Subcutaneous adipose tissue (tissue), 4 donors: ENCODE results near the gene FRMPD4. TPM values are rescaled to one million over a fixed set of nuclear protein-coding genes. Genes with fewer than 3 reads are reported as not detected.

Source experiments
- total RNA-seq, 4 donors: library from RNA; depleted of rRNA; stranded (reverse); fragments of >200 nt; gene quantifications; one replicate each; pipeline ENCODE4 v1.1.0, GENCODE V29; 2016
- TF ChIP-seq, protein P1 (sequence below): fragments of 450-650 bp; IDR thresholded peaks from one replicate; pipeline ENCODE4 v1.5.1; 2016; ENCODE audit warnings: low read depth, mild to moderate bottlenecking, control low read depth, antibody characterized with exemption, moderate library complexity

Gene FRMPD4
- total RNA-seq, 4 donors from 2014 or later = 0.17 to 0.44 (median 0.19) TPM; not detected in 1

DNA sequence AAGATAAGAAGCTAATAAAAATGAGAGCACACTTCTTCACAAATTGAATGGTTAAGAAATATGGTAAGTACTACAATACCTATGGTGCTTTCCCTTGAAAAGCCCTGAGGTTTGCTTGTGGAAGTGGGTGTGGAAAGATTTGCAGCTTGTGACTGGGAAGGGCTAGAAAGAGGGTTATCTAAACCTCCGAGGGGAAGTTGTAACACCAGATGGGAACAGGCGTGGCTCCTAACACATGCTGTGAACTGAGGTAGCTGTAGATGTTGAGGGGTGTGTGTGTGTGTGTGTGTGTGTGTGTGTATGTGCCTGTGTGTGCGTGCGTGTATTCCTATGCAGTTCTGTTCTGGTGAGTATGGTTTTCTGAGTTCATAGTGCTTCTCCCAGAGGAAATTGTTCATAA, 21.5 kb downstream of the FRMPD4 start:
- TF ChIP-seq, protein P1, sequence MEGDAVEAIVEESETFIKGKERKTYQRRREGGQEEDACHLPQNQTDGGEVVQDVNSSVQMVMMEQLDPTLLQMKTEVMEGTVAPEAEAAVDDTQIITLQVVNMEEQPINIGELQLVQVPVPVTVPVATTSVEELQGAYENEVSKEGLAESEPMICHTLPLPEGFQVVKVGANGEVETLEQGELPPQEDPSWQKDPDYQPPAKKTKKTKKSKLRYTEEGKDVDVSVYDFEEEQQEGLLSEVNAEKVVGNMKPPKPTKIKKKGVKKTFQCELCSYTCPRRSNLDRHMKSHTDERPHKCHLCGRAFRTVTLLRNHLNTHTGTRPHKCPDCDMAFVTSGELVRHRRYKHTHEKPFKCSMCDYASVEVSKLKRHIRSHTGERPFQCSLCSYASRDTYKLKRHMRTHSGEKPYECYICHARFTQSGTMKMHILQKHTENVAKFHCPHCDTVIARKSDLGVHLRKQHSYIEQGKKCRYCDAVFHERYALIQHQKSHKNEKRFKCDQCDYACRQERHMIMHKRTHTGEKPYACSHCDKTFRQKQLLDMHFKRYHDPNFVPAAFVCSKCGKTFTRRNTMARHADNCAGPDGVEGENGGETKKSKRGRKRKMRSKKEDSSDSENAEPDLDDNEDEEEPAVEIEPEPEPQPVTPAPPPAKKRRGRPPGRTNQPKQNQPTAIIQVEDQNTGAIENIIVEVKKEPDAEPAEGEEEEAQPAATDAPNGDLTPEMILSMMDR = no peak

DNA sequence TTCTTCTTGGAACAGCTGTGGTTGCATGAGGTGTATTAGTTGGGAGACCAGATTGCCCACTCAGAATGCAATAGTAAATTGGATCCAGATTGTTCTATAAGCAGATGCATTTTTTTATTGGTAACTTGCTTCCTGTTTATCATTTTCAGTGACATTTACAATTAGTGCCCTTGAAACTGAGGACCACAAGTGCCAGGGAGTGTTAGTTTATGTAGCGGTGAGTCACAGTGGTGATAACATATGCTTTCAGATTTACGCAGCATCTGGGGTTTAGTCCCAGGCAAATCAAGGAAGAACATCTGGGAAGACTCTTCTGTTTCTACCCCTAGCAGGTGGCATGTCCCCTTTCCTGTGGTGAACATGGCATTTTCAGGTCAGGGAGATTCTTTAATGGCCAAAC, 24.1 kb downstream of the FRMPD4 start:
- TF ChIP-seq, protein P1 = no peak

DNA sequence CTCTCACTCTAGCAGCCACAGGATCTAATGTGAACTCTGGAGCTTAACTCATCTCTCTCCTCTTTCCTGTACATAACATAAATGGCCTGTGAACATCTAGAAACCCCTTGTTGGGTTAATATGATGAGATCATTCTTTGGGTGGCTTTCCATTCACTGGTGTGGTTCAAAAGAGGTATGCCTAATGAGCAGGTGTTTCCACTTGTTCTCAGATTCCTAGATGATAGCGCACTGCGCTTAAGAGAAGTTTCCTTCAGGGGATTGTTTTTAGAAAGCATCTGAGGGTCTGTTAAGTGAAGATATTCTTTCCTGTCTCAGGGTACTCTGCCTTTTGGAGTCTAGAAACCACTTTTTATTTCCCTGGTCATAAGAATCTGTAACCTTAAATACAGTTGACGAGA, 32.5 kb downstream of the FRMPD4 start:
- TF ChIP-seq, protein P1 = no peak

DNA sequence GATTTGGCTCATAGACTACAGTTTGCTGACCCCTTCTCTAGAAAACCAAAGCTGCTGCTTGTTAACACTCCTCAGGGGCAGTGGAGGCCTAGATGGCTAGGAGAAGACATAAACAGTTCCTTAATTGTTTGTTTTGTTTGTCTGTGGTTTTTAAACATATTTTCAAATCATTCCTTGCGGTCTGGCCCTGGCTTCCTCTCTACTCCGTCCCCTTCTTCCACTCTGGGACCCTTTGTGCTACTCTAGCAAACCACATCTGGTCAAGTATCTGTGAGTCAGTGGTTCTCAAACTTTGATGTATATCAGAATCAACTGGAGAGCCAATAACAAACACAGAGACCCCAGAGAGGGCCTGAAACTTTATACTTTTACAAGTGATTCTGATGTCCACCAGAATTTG, 36.1 kb downstream of the FRMPD4 start:
- TF ChIP-seq, protein P1 = no peak

DNA sequence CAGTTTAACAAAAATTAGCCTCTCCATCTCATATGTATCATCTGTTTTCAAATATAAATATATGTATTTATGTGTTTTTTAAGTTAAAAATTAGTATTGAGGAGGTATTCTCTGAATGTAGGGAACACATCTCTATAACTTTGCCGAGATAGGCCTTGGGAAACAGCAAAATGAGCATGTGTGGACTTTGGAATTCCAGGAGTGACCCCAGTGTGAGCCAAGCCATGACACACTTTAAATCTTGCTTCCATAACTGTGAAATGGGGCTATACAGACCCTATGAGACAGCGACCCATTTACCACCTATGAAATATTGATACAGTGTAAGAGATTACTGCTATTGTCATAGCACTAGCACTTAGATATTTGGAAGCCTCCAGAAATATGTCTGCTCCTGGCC, 58.8 kb downstream of the FRMPD4 start:
- TF ChIP-seq, protein P1 = no peak

DNA sequence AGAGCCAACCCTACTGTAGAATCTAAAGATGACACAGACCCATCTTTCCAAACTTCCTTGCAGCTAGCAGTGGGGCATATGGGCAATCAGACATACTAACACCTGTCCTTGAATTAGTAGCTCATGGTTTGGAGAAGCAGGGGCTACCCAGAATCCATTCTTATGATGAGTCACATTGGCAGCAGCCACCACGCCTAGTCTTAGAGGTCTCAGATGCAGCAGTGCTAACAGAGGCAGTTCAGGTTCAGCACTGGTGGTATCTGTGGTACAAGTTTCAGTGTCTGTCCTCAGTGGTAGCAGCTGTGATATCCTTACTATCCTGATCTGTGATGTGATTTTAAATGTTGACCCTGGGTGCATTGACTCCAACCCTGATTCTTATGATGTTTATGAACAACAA, 68.1 kb downstream of the FRMPD4 start:
- TF ChIP-seq, protein P1 = no peak

DNA sequence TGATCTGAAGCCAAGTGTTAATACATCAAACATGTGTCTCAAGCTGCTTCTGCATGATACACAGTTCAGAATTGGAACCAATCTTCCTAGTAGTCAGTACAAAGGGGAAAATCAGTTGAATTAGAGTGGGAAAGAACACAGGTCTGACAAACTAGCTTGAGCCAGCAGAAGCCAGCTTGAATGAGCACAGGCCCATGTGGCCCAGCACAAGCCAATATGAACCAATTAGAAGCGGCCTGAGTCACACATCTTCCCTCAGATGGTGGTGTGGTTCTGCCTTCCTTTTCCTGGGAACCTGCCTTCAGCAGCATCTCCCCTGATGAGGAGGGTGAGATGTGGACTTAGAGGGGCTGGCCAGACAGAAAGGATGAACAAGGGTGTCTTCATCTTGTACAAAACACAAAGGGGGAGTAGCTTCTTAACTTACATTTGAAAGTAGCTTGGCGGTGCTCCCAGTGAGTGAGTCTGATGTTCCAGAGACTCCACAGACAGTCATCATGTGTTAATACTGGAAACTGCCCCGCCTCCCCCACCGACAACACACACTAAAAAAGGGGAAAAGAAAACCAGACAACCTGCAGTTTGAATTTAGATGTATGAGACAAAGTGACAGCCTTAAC, 72.0 kb downstream of the FRMPD4 start:
- TF ChIP-seq, protein P1 = no peak
